Esophagus squamous epithelium (tissue), 4 donors: ENCODE results near the gene STK31.

ENCODE experiments used
- POLR2A ChIP-seq, 4 donors: fragments of 450-650 bp; IDR thresholded peaks; one replicate each; pipeline ENCODE4 v1.6.1; 2017; ENCODE audit warnings: antibody characterized with exemption in 4 of 4, mild to moderate bottlenecking in 4 of 4, moderate library complexity in 3 of 4
- TF ChIP-seq, protein P1 (sequence below), 6 experiments: fragments of 450-650 bp in 4 of 6; fragments of 200-600 bp in 2 of 6; sonication (generic) in 2 of 6; IDR thresholded peaks; one replicate each; pipeline ENCODE4 v1.5.1; 2016 to 2019; ENCODE audit warnings: antibody characterized with exemption in 6 of 6, mild to moderate bottlenecking in 4 of 6, moderate library complexity in 4 of 6

DNA sequence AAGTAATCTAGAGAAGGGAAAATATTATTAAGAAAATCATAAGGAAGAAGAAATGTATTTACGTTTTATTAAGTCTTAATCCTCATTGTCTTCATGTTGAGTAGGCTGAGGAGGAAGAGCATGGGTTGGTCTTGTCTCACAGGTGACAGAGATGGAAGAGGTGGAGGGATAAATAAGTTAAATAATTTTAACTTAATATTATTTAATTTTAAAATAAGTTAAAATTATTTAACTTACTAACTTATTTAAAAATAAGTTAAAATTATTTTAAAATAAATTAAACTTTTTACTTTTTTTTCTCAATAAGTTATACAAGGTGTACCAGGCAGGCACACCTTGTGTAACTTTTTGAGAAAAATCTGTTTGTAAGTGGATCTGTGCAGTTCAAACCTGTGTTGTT is 36.6 kb downstream of the STK31 start:
- TF ChIP-seq, protein P1, sequence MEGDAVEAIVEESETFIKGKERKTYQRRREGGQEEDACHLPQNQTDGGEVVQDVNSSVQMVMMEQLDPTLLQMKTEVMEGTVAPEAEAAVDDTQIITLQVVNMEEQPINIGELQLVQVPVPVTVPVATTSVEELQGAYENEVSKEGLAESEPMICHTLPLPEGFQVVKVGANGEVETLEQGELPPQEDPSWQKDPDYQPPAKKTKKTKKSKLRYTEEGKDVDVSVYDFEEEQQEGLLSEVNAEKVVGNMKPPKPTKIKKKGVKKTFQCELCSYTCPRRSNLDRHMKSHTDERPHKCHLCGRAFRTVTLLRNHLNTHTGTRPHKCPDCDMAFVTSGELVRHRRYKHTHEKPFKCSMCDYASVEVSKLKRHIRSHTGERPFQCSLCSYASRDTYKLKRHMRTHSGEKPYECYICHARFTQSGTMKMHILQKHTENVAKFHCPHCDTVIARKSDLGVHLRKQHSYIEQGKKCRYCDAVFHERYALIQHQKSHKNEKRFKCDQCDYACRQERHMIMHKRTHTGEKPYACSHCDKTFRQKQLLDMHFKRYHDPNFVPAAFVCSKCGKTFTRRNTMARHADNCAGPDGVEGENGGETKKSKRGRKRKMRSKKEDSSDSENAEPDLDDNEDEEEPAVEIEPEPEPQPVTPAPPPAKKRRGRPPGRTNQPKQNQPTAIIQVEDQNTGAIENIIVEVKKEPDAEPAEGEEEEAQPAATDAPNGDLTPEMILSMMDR (IDR thresholded peaks at IDR 0.05): no peak
- TF ChIP-seq POLR2A (IDR thresholded peaks at IDR 0.05): no peak
